A673 (cell line): ENCODE measurements around the gene HARS2. TPM values are rescaled to one million over a fixed set of nuclear protein-coding genes. Genes with fewer than 3 reads are reported as not detected.
"Not testable (repeated sequence)": the region's sequence is repeated elsewhere in the genome, so short reads cannot be mapped to it uniquely, and the experiment has no call there.

Experiments used
- BruUV-seq: library from RNA; stranded (reverse); fragments of 400-500 nt; replicated peaks from 2 replicates; lab custom pipeline; 2021; lab: Mats Ljungman, UMichigan
- CTCF ChIA-PET: fragments of 300-600 bp; sonication (Branson Sonifier 250); formaldehyde crosslinking; loops from one replicate; lab custom pipeline; 2022; ENCODE audit warnings: antibody characterized with exemption; lab: Charles Lee
- POLR2A ChIA-PET: fragments of 300-600 bp; sonication (Branson Sonifier 250); formaldehyde crosslinking; loops from one replicate; lab custom pipeline; 2022; ENCODE audit warnings: antibody characterized with exemption; ENCODE audit not compliant: low non-redundant PET; lab: Charles Lee
- DNase-seq: peaks from one replicate; pipeline ENCODE4 v3.0.0-alpha.2; 2015; ENCODE audit warnings: low spot score
- H3K27ac ChIP-seq: fragments of 200-600 bp; sonication (generic); 2 replicates; pipeline ENCODE4 v1.5.1; 2016; ENCODE audit warnings: mixed run types, low read depth, mild to moderate bottlenecking, mixed read lengths, antibody characterized with exemption, low read length; ENCODE audit not compliant: poor library complexity, severe bottlenecking
- H3K27me3 ChIP-seq: fragments of 200-600 bp; sonication (generic); replicated peaks from 2 replicates; pipeline ENCODE4 v1.6.1; 2017; ENCODE audit warnings: mixed run types, low read depth, mild to moderate bottlenecking, mixed read lengths, antibody characterized with exemption, low read length; ENCODE audit not compliant: insufficient read depth, poor library complexity
- H3K36me3 ChIP-seq: fragments of 200-600 bp; sonication (generic); 2 replicates; pipeline ENCODE4 v1.6.1; 2016; ENCODE audit warnings: mixed run types, mild to moderate bottlenecking, mixed read lengths, antibody characterized with exemption, low read length; ENCODE audit not compliant: insufficient read depth, poor library complexity, severe bottlenecking
- H3K4me1 ChIP-seq: fragments of 200-600 bp; sonication (generic); 2 replicates; pipeline ENCODE4 v1.6.1; 2017; ENCODE audit warnings: mixed run types, mild to moderate bottlenecking, mixed read lengths, antibody characterized with exemption, low read length; ENCODE audit not compliant: insufficient read depth, poor library complexity, severe bottlenecking
- H3K4me3 ChIP-seq: fragments of 200-600 bp; sonication (generic); 2 replicates; pipeline ENCODE4 v1.5.1; 2016; ENCODE audit warnings: low read depth, mixed run types, mild to moderate bottlenecking, mixed read lengths, low read length; ENCODE audit not compliant: poor library complexity, severe bottlenecking
- H3K9me3 ChIP-seq: fragments of 200-600 bp; sonication (generic); 2 replicates; pipeline ENCODE4 v1.6.1; 2016; ENCODE audit warnings: mixed run types, low read depth, mild to moderate bottlenecking, mixed read lengths, antibody characterized with exemption, low read length; ENCODE audit not compliant: poor library complexity, severe bottlenecking
- CTCF ChIP-seq: fragments of 300-800, 200-600 bp; sonication (generic); conservative IDR thresholded peaks from 2 replicates; pipeline ENCODE4 v1.5.1; 2017; ENCODE audit warnings: low read depth, mild to moderate bottlenecking, antibody characterized with exemption, low read length, moderate library complexity, mixed read lengths
- EZH2 ChIP-seq: fragments of 200-600 bp; sonication (generic); IDR thresholded peaks from 2 replicates; pipeline ENCODE4 v1.6.1; 2017; ENCODE audit warnings: borderline replicate concordance, low read depth, mild to moderate bottlenecking, mixed read lengths, antibody characterized with exemption, low read length; ENCODE audit not compliant: poor library complexity, severe bottlenecking
- intact Hi-C: fragments of 100-400 bp; cut with micrococcal nuclease; formaldehyde crosslinking; loops from one replicate; pipeline ENCODE4 v1.10.0; 2022; ENCODE audit not compliant: unreplicated experiment
- total RNA-seq: library from RNA; stranded (reverse); gene quantifications from 2 replicates; pipeline ENCODE4 v1.2.3, GENCODE V29; 2021

Gene HARS2
- total RNA-seq, 1 experiment from 2014 or later: 33.0 TPM

- ChIA-PET CTCF (interaction anchor here (0.6 kb wide), 3 partner anchors 9 to 117 kb away, joined by 3 to 4 read pairs (median 4); partner anchors contain the start of gene PCDHA6), POLR2A (no interaction called here)
- intact Hi-C loops: loop anchor here (5.0 to 10.0 kb wide), 2 partner anchors 156 to 464 kb away; partner anchors contain the start of gene SRA1
- BruUV-seq: no TSS peak
- peak; percentile 98 for DNase-seq
- Histone ChIP-seq H3K27ac (peak overlapping the region; percentile 91), H3K36me3 (peaks cover under 1% of the 10 kb centered on the region), H3K4me3 (peak overlapping the region; percentile 66), H3K9me3 (no peaks in the 10 kb centered on the region), H3K4me1 (no peaks in the 10 kb centered on the region), H3K27me3 (no peaks in the 10 kb centered on the region)
- TF ChIP-seq CTCF: no peak
- TF ChIP-seq EZH2: no peak
These were observed 19.8 kb downstream of the HARS2 start for GRCh38 chr5:140710899-140711552.

- Histone ChIP-seq H3K4me1 (no peaks in the 10 kb centered on the region), H3K36me3 (no peaks in the 10 kb centered on the region), H3K27ac (no peak overlapping the region), H3K27me3 (no peaks in the 10 kb centered on the region), H3K9me3 (no peaks in the 10 kb centered on the region), H3K4me3 (peak overlapping the region; percentile 66)
- POLR2A ChIA-PET: no interaction called here
- TF ChIP-seq CTCF (no peak), EZH2 (no peak)
- BruUV-seq: no TSS peak
- intact Hi-C loops: loop anchor here (5.0 to 10.0 kb wide), 2 partner anchors 157 to 464 kb away; partner anchors contain the start of gene SRA1
- no peak for DNase-seq
- CTCF ChIA-PET: no interaction called here
These were observed 20.5 kb downstream of the HARS2 start for GRCh38 chr5:140711794-140712193.

DNA sequence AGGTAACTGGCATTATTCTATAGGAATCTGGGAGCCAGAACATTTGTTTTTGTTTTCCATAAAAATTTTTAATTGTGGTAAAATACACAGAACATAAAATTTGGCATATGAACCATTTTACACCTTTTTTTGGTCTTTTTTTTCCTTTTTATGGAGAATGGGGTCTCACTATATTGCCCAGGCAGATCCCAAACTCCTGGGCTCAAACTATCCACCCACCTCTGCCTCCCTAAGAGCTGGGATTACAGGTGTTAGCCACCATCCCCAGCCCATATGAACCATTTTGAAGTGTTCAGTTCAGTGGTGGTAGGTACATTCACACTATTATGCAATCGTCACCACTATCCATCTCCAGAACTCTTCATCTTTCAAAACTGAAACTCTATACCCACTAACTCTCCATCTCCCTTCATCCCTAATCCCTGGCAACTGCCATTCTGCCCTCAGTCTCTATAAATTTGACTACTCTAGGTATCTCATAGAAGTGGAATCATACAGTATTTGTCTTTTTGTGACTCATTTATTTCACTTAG, 22.4 kb downstream of the HARS2 start:
- Histone ChIP-seq H3K36me3 (no peaks in the 10 kb centered on the region), H3K4me1 (no peaks in the 10 kb centered on the region), H3K9me3 (no peaks in the 10 kb centered on the region), H3K4me3 (no peak overlapping the region), H3K27ac (no peak overlapping the region), H3K27me3 (no peaks in the 10 kb centered on the region)
- intact Hi-C loops: loop anchor here (5.0 to 10.0 kb wide), 2 partner anchors 159 to 466 kb away; partner anchors contain the start of gene SRA1
- POLR2A ChIA-PET: no interaction called here
- TF ChIP-seq CTCF: no peak
- no peak for TF ChIP-seq EZH2
- BruUV-seq: no TSS peak
- DNase-seq: no peak
- CTCF ChIA-PET: no interaction called here

- POLR2A ChIA-PET, CTCF ChIA-PET, H3K27me3 ChIP-seq, H3K4me3 ChIP-seq, DNase-seq, H3K36me3 ChIP-seq, BruUV-seq, H3K9me3 ChIP-seq, H3K4me1 ChIP-seq, H3K27ac ChIP-seq: not testable (repeated sequence)
- intact Hi-C loops: loop anchor here (10.0 kb wide), 1 partner anchor 161 kb away; the partner anchor contains the start of gene SRA1
These were observed 25.0 kb downstream of the HARS2 start for GRCh38 chr5:140716238-140716637.
